CD14-positive monocyte (primary cell): Measurements from ENCODE around the gene ABCA10. TPM values are rescaled to one million over a fixed set of nuclear protein-coding genes. Genes with fewer than 3 reads are reported as not detected.
A peak's percentile ranks its signal among the peaks of the same experiment; 100 is the strongest.

Experiments used
- DNase-seq, 3 donors: peaks; one replicate each; pipeline ENCODE4 v3.0.0-alpha.2; 2011 to 2022
- H2AFZ ChIP-seq: 2 replicates; pipeline ENCODE4 v1.6.0; 2012; ENCODE audit warnings: mild to moderate bottlenecking, low read depth, low read length, inconsistent platforms; ENCODE audit not compliant: insufficient read depth, poor library complexity, severe bottlenecking
- H3K27ac ChIP-seq, 2 donors: 1 replicate in 1 of 2; 2 replicates in 1 of 2; pipeline ENCODE4 v1.5.1; 2012 to 2013; ENCODE audit warnings: low read length in 2 of 2, control low read depth in 1 of 2, inconsistent platforms in 1 of 2, low read depth in 1 of 2, mild to moderate bottlenecking in 1 of 2
- H3K27me3 ChIP-seq, 2 donors: one replicate each; pipeline versions ENCODE4 v1.6.0 to v1.6.1; 2011 to 2013; ENCODE audit warnings: low read length in 2 of 2; ENCODE audit not compliant: control insufficient read depth in 2 of 2, insufficient read depth in 2 of 2
- H3K36me3 ChIP-seq, 2 donors: replicated peaks in 1 of 2; 1 replicate in 1 of 2; 2 replicates in 1 of 2; pipeline versions ENCODE4 v1.5.1 to v1.6.1; 2012 to 2013; ENCODE audit warnings: low read length in 2 of 2, control low read depth in 1 of 2, inconsistent platforms in 1 of 2, mild to moderate bottlenecking in 1 of 2; ENCODE audit not compliant: insufficient read depth in 2 of 2, control insufficient read depth in 1 of 2
- H3K4me1 ChIP-seq, 2 donors: 1 replicate in 1 of 2; 2 replicates in 1 of 2; pipeline versions ENCODE4 v1.5.1 to v1.6.1; 2012 to 2013; ENCODE audit warnings: low read length in 2 of 2, control low read depth in 1 of 2, inconsistent platforms in 1 of 2, mild to moderate bottlenecking in 1 of 2, moderate library complexity in 1 of 2; ENCODE audit not compliant: insufficient read depth in 2 of 2, control insufficient read depth in 1 of 2
- H3K4me2 ChIP-seq: replicated peaks from 2 replicates; pipeline ENCODE3; 2012; ENCODE audit warnings: low read length, moderate library complexity, mild to moderate bottlenecking; ENCODE audit not compliant: poor library complexity, severe bottlenecking; ENCODE audit errors: extremely low read depth
- H3K4me3 ChIP-seq, 3 experiments: fragments of 200-600 bp in 1 of 3; sonication (generic) in 1 of 3; replicated peaks in 1 of 3; 1 replicate in 2 of 3; 2 replicates in 1 of 3; pipeline ENCODE4 v1.5.1; 2011 to 2013; ENCODE audit warnings: low read length in 3 of 3, mild to moderate bottlenecking in 3 of 3, control low read depth in 2 of 3, low read depth in 2 of 3, inconsistent platforms in 1 of 3, moderate library complexity in 1 of 3
- H3K79me2 ChIP-seq: 2 replicates; pipeline ENCODE4 v1.6.0; 2012; ENCODE audit warnings: mild to moderate bottlenecking, control low read depth, inconsistent platforms, low read length, moderate library complexity; ENCODE audit not compliant: insufficient read depth
- H3K9ac ChIP-seq: 2 replicates; pipeline ENCODE4 v1.6.0; 2017; ENCODE audit warnings: low read length, mild to moderate bottlenecking; ENCODE audit not compliant: insufficient read depth, poor library complexity, severe bottlenecking
- H3K9me3 ChIP-seq, 2 donors: replicated peaks in 1 of 2; 1 replicate in 1 of 2; 2 replicates in 1 of 2; pipeline versions ENCODE4 v1.5.1 to v1.6.1; 2012 to 2013; ENCODE audit warnings: low read length in 2 of 2, control low read depth in 1 of 2; ENCODE audit not compliant: control insufficient read depth in 1 of 2, insufficient read depth in 1 of 2
- H4K20me1 ChIP-seq: 2 replicates; pipeline ENCODE4 v1.6.0; 2012; ENCODE audit warnings: mild to moderate bottlenecking, low read length, control low read depth, moderate library complexity; ENCODE audit not compliant: insufficient read depth
- H3K27ac Mint-ChIP-seq, 7 donors: one replicate each; pipeline ENCODE4 v1.8.0; 2020; ENCODE audit warnings: mild to moderate bottlenecking in 7 of 7, mixed read lengths in 7 of 7, moderate library complexity in 6 of 7, inconsistent platforms in 2 of 7
- H3K27me3 Mint-ChIP-seq, 3 donors: one replicate each; pipeline ENCODE4 v1.8.0; 2021 to 2022; ENCODE audit warnings: low read depth in 3 of 3, mild to moderate bottlenecking in 3 of 3, mixed read lengths in 3 of 3, moderate library complexity in 3 of 3, inconsistent platforms in 1 of 3
- H3K36me3 Mint-ChIP-seq, 2 donors: one replicate each; pipeline ENCODE4 v1.8.0; 2020; ENCODE audit warnings: mixed read lengths in 2 of 2, inconsistent platforms in 1 of 2, mild to moderate bottlenecking in 1 of 2
- H3K4me1 Mint-ChIP-seq: one replicate; pipeline ENCODE4 v1.8.0; 2020; ENCODE audit warnings: mild to moderate bottlenecking, mixed read lengths
- H3K4me3 Mint-ChIP-seq, 2 donors: one replicate each; pipeline ENCODE4 v1.8.0; 2020; ENCODE audit warnings: mild to moderate bottlenecking in 2 of 2, mixed read lengths in 2 of 2, moderate library complexity in 1 of 2
- H3K9me3 Mint-ChIP-seq, 7 donors: one replicate each; pipeline ENCODE4 v1.8.0; 2020 to 2022; ENCODE audit warnings: mixed read lengths in 7 of 7, mild to moderate bottlenecking in 6 of 7, moderate library complexity in 6 of 7, inconsistent platforms in 2 of 7
- CTCF ChIP-seq: fragments of 200-600 bp; IDR thresholded peaks from one replicate; pipeline ENCODE4 v1.8.0; 2022; ENCODE audit warnings: antibody characterized with exemption, mild to moderate bottlenecking
- WGBS: methylation state at CpG from one replicate; pipeline ENCODE4 v1.1.5; 2013; ENCODE audit warnings: missing lambda C conversion rate; ENCODE audit not compliant: insufficient coverage; 5-methylcytosine and 5-hydroxymethylcytosine counted together
- intact Hi-C, 2 donors: fragments of 100-400 bp; cut with micrococcal nuclease; formaldehyde crosslinking; loops; one replicate each; pipeline versions ENCODE4 v1.15.0 to v1.15.1; 2023
- polyA plus RNA-seq, 3 donors: library from polyadenylated mRNA; depleted of rRNA in 1 of 3; unstranded in 2 of 3; stranded (reverse) in 1 of 3; fragments of 300-500 nt in 2 of 3; fragments of >200 nt in 1 of 3; fragmentation: Illumina TruSeq in 2 of 3; gene quantifications; 1 replicate in 2 of 3; 2 replicates in 1 of 3; pipeline ENCODE4 v1.2.3, GENCODE V29; 2012 to 2021

The ABCA10 gene
- polyA plus RNA-seq, 3 donors: 0.08 to 0.13 TPM; not detected in 1

DNA sequence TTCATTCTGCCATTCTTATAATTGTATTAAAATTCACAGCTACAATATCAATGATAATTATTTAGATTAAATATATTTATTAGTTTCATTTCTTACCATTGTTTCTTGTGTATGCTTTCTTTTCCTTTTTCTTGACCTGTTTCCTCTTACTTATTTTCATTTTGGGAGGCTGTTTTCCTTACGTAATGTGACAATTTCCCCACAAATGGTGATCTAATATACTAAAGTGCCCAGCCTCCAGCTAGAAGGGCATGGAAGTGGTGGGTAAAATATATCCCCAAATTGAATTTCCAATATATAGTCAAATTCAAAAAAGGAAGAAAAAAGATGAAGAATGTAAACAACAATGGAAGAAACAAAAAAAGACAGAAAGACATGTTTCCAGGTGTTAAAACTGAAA lies 85.5 kb downstream of the ABCA10 start:
- no peaks in the 10 kb centered on the region for H3K79me2 ChIP-seq
- no peak for TF ChIP-seq CTCF
- no CpG with 5 or more reads among the region's 1 CpG for WGBS
- peak overlapping the region in 1 of 7 donors; percentile 31 for H3K27ac Mint-ChIP-seq
- peaks cover 30% of the 10 kb centered on the region for H3K4me1 Mint-ChIP-seq
- no peaks in the 10 kb centered on the region for H3K9me3 ChIP-seq
- H2AFZ ChIP-seq: no peak overlapping the region
- no peak overlapping the region for H3K4me3 ChIP-seq
- H4K20me1 ChIP-seq: no peaks in the 10 kb centered on the region
- no peak overlapping the region for H3K4me2 ChIP-seq
- intact Hi-C loops: no loop called here
- H3K27me3 ChIP-seq: no peaks in the 10 kb centered on the region
- H3K4me1 ChIP-seq: peaks cover 27 to 35% of the 10 kb centered on the region in 2 donors
- peak in 1 of 3 donors; percentile 24 for DNase-seq
- H3K36me3 Mint-ChIP-seq: no peaks in the 10 kb centered on the region
- H3K36me3 ChIP-seq: no peaks in the 10 kb centered on the region
- peaks cover 0 to 4% (median 0%) of the 10 kb centered on the region in 7 donors for H3K9me3 Mint-ChIP-seq
- H3K27ac ChIP-seq: no peak overlapping the region
- no peak overlapping the region for H3K9ac ChIP-seq
- H3K4me3 Mint-ChIP-seq: peak overlapping the region in 1 of 2 donors; percentile 56
- no peaks in the 10 kb centered on the region for H3K27me3 Mint-ChIP-seq

- no peaks in the 10 kb centered on the region for H3K27me3 Mint-ChIP-seq
- peaks cover 30% of the 10 kb centered on the region for H3K4me1 Mint-ChIP-seq
- Histone ChIP-seq H3K9me3 (no peaks in the 10 kb centered on the region), H3K36me3 (no peaks in the 10 kb centered on the region), H2AFZ (no peak overlapping the region), H3K27ac (peak overlapping the region in 1 of 2 donors; percentile 17), H3K79me2 (no peaks in the 10 kb centered on the region), H3K27me3 (no peaks in the 10 kb centered on the region), H3K4me1 (peaks cover 27 to 35% of the 10 kb centered on the region in 2 donors), H3K4me2 (no peak overlapping the region), H4K20me1 (no peaks in the 10 kb centered on the region), H3K4me3 (no peak overlapping the region), H3K9ac (no peak overlapping the region)
- H3K36me3 Mint-ChIP-seq: no peaks in the 10 kb centered on the region
- TF ChIP-seq CTCF: no peak
- H3K9me3 Mint-ChIP-seq: peaks cover 0 to 4% (median 0%) of the 10 kb centered on the region in 7 donors
- no peak for DNase-seq
- peak overlapping the region in 1 of 2 donors; percentile 2 for H3K4me3 Mint-ChIP-seq
- no peak overlapping the region for H3K27ac Mint-ChIP-seq
- WGBS: no CpG with 5 or more reads among the region's 3 CpGs
- intact Hi-C loops: no loop called here
Measured at GRCh38 chr17:69142175-69142802, 86.3 kb downstream of the ABCA10 start.
